HepG2 (cell line): ENCODE data around the gene CABP4. TPM values are rescaled to one million over a fixed set of nuclear protein-coding genes. Genes with fewer than 3 reads are reported as not detected.

Experiments
- ATAC-seq: fragments of 200-7000 bp; cut with Tn5 transposase; 3 replicates; pipeline ENCODE4 v1.9.1; 2020; ENCODE audit warnings: mild to moderate bottlenecking, moderate library complexity
- BruUV-seq: library from RNA; stranded (reverse); fragments of 400-500 nt; replicated peaks from 2 replicates; lab custom pipeline; 2021; lab: Mats Ljungman, UMichigan
- CTCF ChIA-PET: fragments of 300-600 bp; formaldehyde crosslinking; extraction: SDS; loops from one replicate; lab custom pipeline; 2021; ENCODE audit warnings: low total read pairs, inconsistent platforms, low intra/inter-chr PET ratio; lab: Yijun Ruan, JAX
- POLR2A ChIA-PET: fragments of 350-600 bp; sonication (Branson Sonifier 250); formaldehyde crosslinking; loops from one replicate; lab custom pipeline; 2020; ENCODE audit warnings: antibody characterized with exemption, inconsistent platforms; lab: Yijun Ruan, JAX
- DNase-seq: peaks from one replicate; pipeline ENCODE4 v3.0.0-alpha.2; 2015; ENCODE audit warnings: low spot score
- FAIRE-seq: peaks from 3 replicates; lab custom pipeline; 2011; peaks lifted over from hg19 to GRCh38; lab: Jason Lieb, UNC
- H2AFZ ChIP-seq: one replicate; pipeline ENCODE4 v1.6.1; 2011; ENCODE audit warnings: low read length, inconsistent platforms
- H3K27ac ChIP-seq: fragments of 300-600 bp; 3 replicates; pipeline ENCODE4 v1.8.0; 2011; ENCODE audit warnings: mixed run types, mild to moderate bottlenecking, mixed read lengths, low read length, inconsistent platforms; ENCODE audit not compliant: insufficient read depth; ENCODE audit errors: extremely low read length
- H3K27me3 ChIP-seq, 2 experiments: fragments of 200-600 bp in 1 of 2; 2 replicates in 1 of 2; 3 replicates in 1 of 2; pipeline versions ENCODE4 v1.6.0 to v1.8.0; 2011; ENCODE audit warnings: low read length in 2 of 2, mild to moderate bottlenecking in 2 of 2, moderate library complexity in 2 of 2, inconsistent platforms in 1 of 2; ENCODE audit not compliant: insufficient read depth in 2 of 2, control insufficient read depth in 1 of 2
- H3K36me3 ChIP-seq, 2 experiments: fragments of 200-600 bp in 1 of 2; replicated peaks in 1 of 2; 2 replicates in 1 of 2; 3 replicates in 1 of 2; pipeline versions ENCODE4 v1.5.1 to v1.8.0; 2011; ENCODE audit warnings: low read length in 2 of 2, inconsistent platforms in 1 of 2; ENCODE audit not compliant: insufficient read depth in 2 of 2, control insufficient read depth in 1 of 2
- H3K4me1 ChIP-seq: 2 replicates; pipeline ENCODE4 v1.5.1; 2012; ENCODE audit warnings: low read length, inconsistent platforms; ENCODE audit not compliant: insufficient read depth
- H3K4me2 ChIP-seq: 2 replicates; pipeline ENCODE4 v1.6.0; 2011; ENCODE audit warnings: low read depth, low read length, inconsistent platforms
- H3K4me3 ChIP-seq, 3 experiments: fragments of 200-600 bp in 1 of 3; sonication (generic), shearing (Covaris generic) in 1 of 3; replicated peaks in 1 of 3; 2 replicates each; pipeline ENCODE4 v1.5.1; 2011 to 2016; ENCODE audit warnings: low read length in 3 of 3, inconsistent platforms in 2 of 3, low read depth in 2 of 3, mild to moderate bottlenecking in 2 of 3, control low read depth in 1 of 3, mixed read lengths in 1 of 3; ENCODE audit not compliant: insufficient read depth in 1 of 3
- H3K79me2 ChIP-seq: one replicate; pipeline ENCODE4 v1.6.1; 2011; ENCODE audit warnings: low read length, inconsistent platforms; ENCODE audit not compliant: insufficient read depth
- H3K9ac ChIP-seq: 2 replicates; pipeline ENCODE4 v1.6.0; 2011; ENCODE audit warnings: mild to moderate bottlenecking, low read depth, low read length, inconsistent platforms; ENCODE audit not compliant: insufficient read depth
- H3K9me3 ChIP-seq: 2 replicates; pipeline ENCODE4 v1.5.1; 2012; ENCODE audit warnings: mild to moderate bottlenecking, low read length
- H4K20me1 ChIP-seq: 2 replicates; pipeline ENCODE4 v1.6.0; 2011; ENCODE audit warnings: inconsistent platforms, mild to moderate bottlenecking, low read length, moderate library complexity; ENCODE audit not compliant: insufficient read depth
- BRD4 ChIP-seq: sonication (generic); formaldehyde crosslinking; IDR thresholded peaks from 2 replicates; pipeline ENCODE4 v1.4.0; 2020; ENCODE audit warnings: missing genetic modification reagents
- DBP ChIP-seq: sonication (generic); formaldehyde crosslinking; IDR thresholded peaks from 2 replicates; pipeline ENCODE4 v1.4.0; 2020; ENCODE audit warnings: missing genetic modification reagents; ENCODE audit errors: not compliant biosample characterization
- FOXC1 ChIP-seq: sonication (generic); formaldehyde crosslinking; IDR thresholded peaks from 2 replicates; pipeline ENCODE4 v1.8.0; 2022; ENCODE audit warnings: mild to moderate bottlenecking, missing genetic modification reagents, borderline replicate concordance
- GLI4 ChIP-seq: sonication (generic); formaldehyde crosslinking; IDR thresholded peaks from 2 replicates; pipeline ENCODE4 v1.5.1; 2020; ENCODE audit warnings: missing genetic modification reagents, mild to moderate bottlenecking, moderate library complexity, borderline replicate concordance
- GTF2F1 ChIP-seq: fragments of 150-350 bp; IDR thresholded peaks from 2 replicates; pipeline ENCODE4 v1.6.1; 2014; ENCODE audit warnings: low read length
- HDAC1 ChIP-seq: sonication (generic); formaldehyde crosslinking; IDR thresholded peaks from 2 replicates; pipeline ENCODE4 v1.5.1; 2020; ENCODE audit warnings: mild to moderate bottlenecking, missing genetic modification reagents
- HES4 ChIP-seq: sonication (generic); formaldehyde crosslinking; IDR thresholded peaks from 2 replicates; pipeline ENCODE4 v1.9.0; 2021; ENCODE audit warnings: mild to moderate bottlenecking, missing genetic modification reagents, borderline replicate concordance
- JUNB ChIP-seq: sonication (generic); formaldehyde crosslinking; IDR thresholded peaks from 2 replicates; pipeline ENCODE4 v1.8.0; 2022; ENCODE audit warnings: missing genetic modification reagents, mild to moderate bottlenecking, borderline replicate concordance
- MAFF ChIP-seq: IDR thresholded peaks from 2 replicates; pipeline ENCODE4 v1.6.1; 2011; ENCODE audit warnings: low read depth, low read length, improper control_type of control experiment
- NFATC3 ChIP-seq: sonication (generic); formaldehyde crosslinking; IDR thresholded peaks from 2 replicates; pipeline ENCODE4 v1.5.1; 2020; ENCODE audit warnings: mild to moderate bottlenecking, missing genetic modification reagents
- REL ChIP-seq: sonication (generic); formaldehyde crosslinking; conservative IDR thresholded peaks from 2 replicates; pipeline ENCODE4 v1.8.0; 2022; ENCODE audit warnings: mild to moderate bottlenecking, missing genetic modification reagents, moderate library complexity
- TP53 ChIP-seq: sonication (generic); formaldehyde crosslinking; conservative IDR thresholded peaks from 2 replicates; pipeline ENCODE4 v1.4.0; 2020; ENCODE audit warnings: missing genetic modification reagents
- TRAFD1 ChIP-seq: sonication (generic); formaldehyde crosslinking; IDR thresholded peaks from 2 replicates; pipeline ENCODE4 v1.5.1; 2020; ENCODE audit warnings: missing genetic modification reagents, mild to moderate bottlenecking, borderline replicate concordance
- ZNF205 ChIP-seq: IDR thresholded peaks from 2 replicates; pipeline ENCODE4 v1.6.1; 2018; ENCODE audit warnings: missing biosample characterization, missing genetic modification reagents
- ZNF282 ChIP-seq: fragments of 450-650 bp; IDR thresholded peaks from 2 replicates; pipeline ENCODE4 v1.6.1; 2018; ENCODE audit not compliant: partially characterized antibody
- ZNF496 ChIP-seq: sonication (generic); formaldehyde crosslinking; IDR thresholded peaks from 2 replicates; pipeline ENCODE4 v1.8.1; 2023; ENCODE audit warnings: mild to moderate bottlenecking, moderate library complexity, missing genetic modification reagents; ENCODE audit not compliant: insufficient replicate concordance
- ZNF557 ChIP-seq: sonication (generic); formaldehyde crosslinking; IDR thresholded peaks from 2 replicates; pipeline ENCODE4 v1.4.0; 2020; ENCODE audit warnings: missing genetic modification reagents
- ZNF790 ChIP-seq: sonication (generic); formaldehyde crosslinking; IDR thresholded peaks from 2 replicates; pipeline ENCODE4 v1.8.0; 2022; ENCODE audit warnings: missing genetic modification reagents, mild to moderate bottlenecking, borderline replicate concordance
- ZNF839 ChIP-seq: sonication (generic); formaldehyde crosslinking; IDR thresholded peaks from 2 replicates; pipeline ENCODE4 v1.4.0; 2020; ENCODE audit warnings: missing genetic modification reagents, mild to moderate bottlenecking, borderline replicate concordance
- WGBS: methylation state at CpG from one replicate; pipeline ENCODE4 v1.1.6; 2017; ENCODE audit warnings: low lambda C conversion rate; 5-methylcytosine and 5-hydroxymethylcytosine counted together
- in situ Hi-C: cut with HindIII; loops from 2 replicates; pipeline ENCODE4 v1.10.0; 2017; ENCODE audit warnings: low pct_unique_long_range_greater_than_20kb; ENCODE audit not compliant: extremely low pct_ligation_motif_present
- intact Hi-C: fragments of 100-400 bp; cut with micrococcal nuclease; formaldehyde crosslinking; loops from one replicate; pipeline ENCODE4 v1.10.0; 2022; ENCODE audit not compliant: unreplicated experiment
- polyA plus RNA-seq, 8 experiments: library from polyadenylated mRNA; depleted of rRNA in 3 of 8; stranded (reverse) in 7 of 8; unstranded in 1 of 8; fragments of >200 nt; fragmentation: Illumina TruSeq in 4 of 8; extraction: Trizol in 4 of 8; gene quantifications; 2 replicates each; pipeline versions ENCODE4 v1.2.1 to v1.2.3, GENCODE V29; 2011 to 2016; ENCODE audit warnings: low read depth in 4 of 8, missing spikeins in 1 of 8, mixed read lengths in 1 of 8; ENCODE audit not compliant: insufficient read depth in 1 of 8
- total RNA-seq, 5 experiments: library from RNA; depleted of rRNA; stranded (reverse); fragments of >200 nt; fragmentation: Illumina TruSeq; extraction: Trizol; gene quantifications; 2 replicates each; pipeline ENCODE4 v1.2.3, GENCODE V29; 2016; ENCODE audit warnings: low read depth in 1 of 5
- TF ChIP-seq, protein P1 (sequence below): sonication (generic); formaldehyde crosslinking; IDR thresholded peaks from 2 replicates; pipeline ENCODE4 v1.5.0; 2020; ENCODE audit warnings: missing genetic modification reagents

CABP4 gene
- total and polyA plus RNA-seq, 2 of the 13 experiments (the other 11 are each of a cell fraction or from before 2014, with no cell fraction given) = not detected

GRCh38 chr11:67429722-67430121, 25.4 kb upstream of the CABP4 start (continued):
- TF ChIP-seq ZNF282 (no peak), GTF2F1 (no peak), ZNF557 (CRISPR knock-in tag) (no peak), FOXC1 (CRISPR knock-in tag) (no peak)

- Histone ChIP-seq H3K79me2 (peaks cover 13% of the 10 kb centered on the region), H3K36me3 (peaks cover 15 to 28% of the 10 kb centered on the region in 2 experiments; a peak in 4 of 5 replicates), H3K4me3 (no peak overlapping the region), H3K9ac (no peak overlapping the region), H3K4me2 (no peak overlapping the region), H2AFZ (no peak overlapping the region), H3K9me3 (no peaks in the 10 kb centered on the region), H3K27me3 (no peaks in the 10 kb centered on the region; a peak in 1 of 5 replicates), H3K4me1 (peaks cover 20% of the 10 kb centered on the region), H4K20me1 (no peaks in the 10 kb centered on the region), H3K27ac (no peak overlapping the region)
- POLR2A ChIA-PET = no interaction called here
- DNase-seq (no peak), ATAC-seq (no peak), FAIRE-seq (no peak)
- CTCF ChIA-PET = no interaction called here
- 95% methylated on average over 21 of the region's 24 CpGs for WGBS
- intact Hi-C loops (no loop called here), in situ Hi-C loops (no loop called here)
- BruUV-seq = no TSS peak
- TF ChIP-seq JUNB (CRISPR knock-in tag) (no peak), HES4 (CRISPR knock-in tag) (no peak), ZNF205 (no peak), MAFF (no peak), GLI4 (CRISPR knock-in tag) (no peak), REL (no peak), ZNF790 (CRISPR knock-in tag) (no peak), BRD4 (CRISPR knock-in tag) (no peak), TRAFD1 (no peak), DBP (no peak), ZNF496 (no peak), ZNF557 (CRISPR knock-in tag) (no peak), HDAC1 (no peak), ZNF839 (CRISPR knock-in tag) (no peak), TP53 (no peak), NFATC3 (no peak)
- TF ChIP-seq, protein P1, sequence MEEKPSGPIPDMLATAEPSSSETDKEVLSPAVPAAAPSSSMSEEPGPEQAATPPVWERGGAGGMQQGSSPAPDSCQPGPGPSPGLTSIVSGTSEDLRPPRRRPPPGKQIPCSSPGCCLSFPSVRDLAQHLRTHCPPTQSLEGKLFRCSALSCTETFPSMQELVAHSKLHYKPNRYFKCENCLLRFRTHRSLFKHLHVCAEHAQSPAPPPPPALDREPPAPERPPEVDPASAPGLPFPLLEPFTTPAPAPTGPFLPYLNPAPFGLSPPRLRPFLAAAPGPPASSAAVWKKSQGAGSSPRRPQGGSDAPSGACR (CRISPR knock-in tag) = no peak
Observed at GRCh38 chr11:67431346-67432249, 23.6 kb upstream of the CABP4 start.
